Activated T-cell treated with anti-CD3 and anti-CD28 coated beads for 48 hours (primary cell): Measurements from ENCODE around the gene GATA5.
"Not testable (repeated sequence)": the region's sequence is repeated elsewhere in the genome, so short reads cannot be mapped to it uniquely, and the experiment has no call there.

Experiments
- DNase-seq: peaks from one replicate; pipeline ENCODE4 v3.0.0-alpha.2; 2020; ENCODE audit warnings: low read depth

Gene GATA5

DNA sequence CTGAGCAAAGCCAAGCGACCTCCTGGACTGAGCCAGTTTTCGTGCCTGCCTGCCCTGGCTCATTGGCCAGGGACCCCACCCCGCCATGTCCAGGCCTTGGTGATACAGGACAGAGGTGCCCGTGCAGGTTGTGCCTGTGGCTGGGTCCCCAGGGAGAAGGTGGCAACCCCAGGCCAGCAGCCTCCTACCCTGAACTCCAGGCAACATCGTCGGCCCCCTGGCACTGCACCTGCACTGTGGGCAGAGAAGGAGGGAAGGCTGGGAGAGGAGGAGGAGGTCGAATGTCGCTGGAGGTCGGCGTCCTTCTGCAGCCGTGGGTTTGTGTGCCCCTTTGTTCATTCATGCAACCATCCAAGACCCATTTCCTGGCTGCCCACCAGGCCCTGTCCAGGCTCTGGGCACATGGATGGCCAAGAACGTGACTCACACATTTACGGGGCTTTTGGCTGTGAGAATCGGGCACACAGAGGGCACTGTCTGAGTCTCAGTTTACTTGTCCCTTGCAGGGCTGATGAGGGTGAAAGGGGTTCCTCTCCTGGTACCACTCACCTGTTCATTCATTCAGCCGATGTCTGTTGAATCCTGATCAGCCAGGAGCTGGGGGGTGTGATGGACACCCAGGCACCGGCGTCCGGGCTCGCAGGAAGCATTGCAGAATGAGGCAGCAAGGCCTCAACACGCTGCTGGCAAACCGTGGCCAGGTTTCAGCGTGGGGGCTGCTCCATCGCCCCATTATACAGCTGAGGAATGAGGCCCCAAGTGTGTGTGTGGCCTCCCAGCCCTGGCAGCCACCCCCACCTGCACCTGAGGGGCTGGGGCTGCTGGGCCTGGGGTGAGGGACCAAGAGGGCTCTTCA is 46.1 kb downstream of the GATA5 start:
- DNase-seq: no peak

DNA sequence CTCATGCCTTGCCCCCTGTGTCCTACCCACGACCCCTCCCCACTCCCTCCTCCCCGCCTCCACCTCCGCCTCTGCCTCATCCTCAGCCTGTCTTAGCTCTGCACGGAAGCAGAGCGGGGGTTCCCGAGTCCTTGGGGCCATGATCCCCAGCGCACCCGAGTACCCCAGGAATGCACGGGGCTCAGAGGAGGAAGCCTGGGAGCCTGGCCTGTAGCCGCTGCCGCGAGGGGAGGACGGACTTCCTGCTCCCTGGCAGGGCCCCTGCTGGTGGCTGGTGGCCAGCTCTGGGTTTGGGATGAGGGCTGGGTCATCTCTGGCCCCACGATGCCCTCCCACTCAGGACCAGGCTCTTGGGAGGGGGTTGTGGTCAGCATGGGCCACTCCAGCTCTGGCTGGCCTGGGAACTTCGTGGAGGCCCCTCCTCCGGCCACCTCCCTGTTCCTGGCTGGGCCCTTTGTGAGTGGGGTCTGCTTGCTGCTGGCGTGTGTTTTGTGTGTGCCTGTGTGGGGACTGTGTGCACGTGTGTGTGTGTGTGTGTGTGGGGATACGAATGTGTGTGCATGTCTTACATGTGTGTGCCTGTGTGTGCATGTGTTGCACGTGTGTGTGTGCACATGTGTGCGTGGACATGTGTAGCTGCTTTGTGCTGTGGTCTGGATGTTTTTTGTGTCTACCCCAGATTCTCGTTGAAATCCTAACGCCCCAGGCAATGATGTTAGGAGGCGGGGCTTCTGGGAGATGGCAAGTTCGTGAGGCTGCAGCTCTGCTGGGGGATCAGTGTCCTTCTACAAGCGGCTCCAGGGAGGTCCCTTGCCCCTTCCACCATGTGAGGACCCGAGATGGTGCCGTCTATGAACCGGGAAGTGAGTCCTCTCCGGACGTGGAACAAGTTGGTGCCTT is 47.1 kb downstream of the GATA5 start:
- DNase-seq: no peak

DNA sequence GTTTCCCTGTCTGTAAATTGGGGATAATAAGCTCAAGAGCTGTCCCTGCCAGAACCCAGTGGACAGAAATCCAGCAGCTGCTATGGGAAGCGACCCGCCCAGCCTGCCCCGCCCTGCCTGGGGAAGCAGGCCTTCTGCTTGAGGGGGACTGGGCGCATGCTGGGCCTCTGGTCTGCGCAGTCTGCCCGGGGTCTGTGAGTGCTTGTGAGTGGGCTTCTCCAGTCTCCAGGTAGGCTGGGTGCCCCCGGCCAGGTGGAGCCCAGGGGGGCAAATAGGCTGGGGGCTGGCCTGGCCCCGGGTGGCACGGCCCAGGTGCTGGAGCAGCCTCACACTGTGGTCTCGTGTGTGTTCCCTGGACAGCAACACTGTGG is 47.8 kb downstream of the GATA5 start:
- no peak for DNase-seq

DNA sequence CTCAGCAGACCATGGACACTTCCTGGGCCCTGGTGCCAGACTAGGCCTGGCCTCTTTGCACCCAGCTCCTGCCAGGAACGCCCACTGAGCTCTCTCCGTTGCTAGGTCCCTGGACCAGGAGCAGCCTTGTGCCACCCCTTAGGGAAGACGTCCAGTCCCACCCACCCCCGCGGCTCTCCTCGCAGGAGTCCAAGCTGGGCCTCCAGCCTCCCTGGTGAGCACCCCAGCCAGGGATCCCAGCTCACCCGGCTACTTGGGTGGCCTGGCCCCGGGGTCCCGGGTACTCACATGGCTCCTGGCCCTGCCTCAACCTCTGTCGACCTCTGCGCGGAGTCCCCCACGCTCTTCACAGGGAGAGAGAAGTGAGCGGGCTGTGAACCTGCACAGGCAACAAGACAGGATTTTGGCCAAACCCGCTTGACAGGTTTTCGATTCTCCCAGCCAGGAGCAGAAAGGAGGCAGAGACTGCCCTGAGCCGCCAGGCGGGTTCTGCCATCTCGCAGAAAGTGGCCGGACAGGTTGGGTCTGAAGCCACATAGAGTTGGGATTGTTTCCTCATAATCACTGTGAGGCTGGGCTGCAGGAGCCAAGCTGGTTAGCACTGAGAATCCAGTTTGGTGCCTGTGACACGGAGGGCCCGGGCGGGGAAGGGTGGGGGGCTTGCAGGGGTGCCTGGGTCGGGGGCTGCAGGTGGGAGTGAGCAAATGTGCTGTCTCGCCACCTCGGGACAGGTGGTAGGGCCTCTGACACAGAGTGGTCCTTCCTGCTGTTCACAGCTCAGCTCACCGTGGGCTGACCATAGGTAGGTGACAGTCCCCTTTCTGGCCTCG is 48.4 kb downstream of the GATA5 start, which contains the start of gene RBBP8NL:
RBBP8NL (minus strand) TSS at position 368 of the 830 bp plus-strand sequence. CDS start 7,892 bp downstream, outside the sequence.
- DNase-seq: no peak

DNA sequence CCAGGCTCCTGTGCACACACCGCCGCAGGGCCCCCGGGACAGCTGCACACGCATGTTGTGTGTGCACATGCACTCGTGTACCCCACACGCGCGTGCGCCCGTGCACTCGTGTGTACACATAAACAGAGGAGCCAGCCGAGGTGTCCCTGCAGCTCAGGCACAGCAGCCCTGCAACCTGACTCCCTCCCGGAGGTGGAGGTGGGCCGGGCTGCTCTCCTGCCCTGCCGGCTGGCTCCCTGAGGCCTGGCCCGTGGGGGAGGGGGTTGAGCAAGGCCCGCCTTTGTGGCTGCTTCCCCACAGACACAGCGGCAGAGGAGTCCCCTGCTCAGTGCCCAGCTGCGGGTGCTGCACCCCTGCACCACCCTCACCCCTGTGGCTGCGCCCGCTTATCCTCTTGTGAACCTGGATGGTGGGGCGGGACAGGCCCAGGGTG is 49.1 kb downstream of the GATA5 start:
- no peak for DNase-seq

DNA sequence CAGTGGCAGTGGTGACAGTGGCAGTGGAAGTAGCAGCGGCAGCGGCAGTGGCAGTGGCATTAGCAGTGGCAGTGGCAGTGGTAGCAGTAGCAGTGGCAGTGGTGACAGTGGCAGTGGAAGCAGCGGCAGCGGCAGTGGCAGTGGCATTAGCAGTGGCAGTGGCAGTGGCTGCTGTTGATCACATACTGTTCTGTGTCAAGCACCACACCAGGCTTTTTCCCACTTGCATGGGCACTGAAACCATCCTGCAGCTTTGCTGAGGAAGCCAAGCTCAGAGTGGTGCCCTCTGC is 49.8 kb downstream of the GATA5 start:
- DNase-seq: not testable (repeated sequence)

DNA sequence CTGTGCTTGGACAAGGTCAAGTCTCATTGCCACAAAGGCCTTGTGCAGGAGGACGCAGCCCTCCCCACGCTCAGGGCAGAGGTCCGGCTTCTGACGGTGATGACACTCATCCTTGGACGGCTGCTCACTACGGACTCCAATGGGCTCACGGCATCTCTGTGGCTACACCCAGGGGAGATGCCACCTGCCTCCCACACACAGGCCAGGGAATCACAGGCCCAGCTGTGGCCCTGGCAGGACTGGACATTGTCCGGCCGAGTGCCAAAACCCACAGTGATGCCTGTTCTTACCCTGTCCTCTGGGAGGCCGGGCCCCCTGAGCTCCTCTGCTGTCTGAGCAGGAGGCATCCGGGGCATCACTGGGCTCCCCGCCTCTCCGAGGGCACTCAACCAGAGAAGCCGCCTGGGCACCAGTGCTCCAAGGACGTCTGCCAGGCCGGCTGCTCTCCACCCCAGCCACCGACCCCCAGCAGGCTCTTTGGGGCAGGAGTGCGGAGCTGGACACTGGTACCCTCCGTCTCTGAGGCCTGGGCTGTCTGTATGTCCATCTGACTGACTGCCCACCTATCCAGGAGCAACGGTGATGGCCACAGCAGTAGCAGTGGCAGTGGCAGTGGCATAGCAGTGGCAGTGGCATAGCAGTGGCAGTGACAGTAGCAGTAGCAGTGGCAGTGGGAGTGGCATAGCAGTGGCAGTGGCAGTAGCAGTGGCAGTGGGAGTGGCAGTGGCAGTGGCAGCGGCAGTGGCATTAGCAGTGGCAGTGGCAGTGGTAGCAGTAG is 50.3 kb downstream of the GATA5 start:
- no peak for DNase-seq

DNA sequence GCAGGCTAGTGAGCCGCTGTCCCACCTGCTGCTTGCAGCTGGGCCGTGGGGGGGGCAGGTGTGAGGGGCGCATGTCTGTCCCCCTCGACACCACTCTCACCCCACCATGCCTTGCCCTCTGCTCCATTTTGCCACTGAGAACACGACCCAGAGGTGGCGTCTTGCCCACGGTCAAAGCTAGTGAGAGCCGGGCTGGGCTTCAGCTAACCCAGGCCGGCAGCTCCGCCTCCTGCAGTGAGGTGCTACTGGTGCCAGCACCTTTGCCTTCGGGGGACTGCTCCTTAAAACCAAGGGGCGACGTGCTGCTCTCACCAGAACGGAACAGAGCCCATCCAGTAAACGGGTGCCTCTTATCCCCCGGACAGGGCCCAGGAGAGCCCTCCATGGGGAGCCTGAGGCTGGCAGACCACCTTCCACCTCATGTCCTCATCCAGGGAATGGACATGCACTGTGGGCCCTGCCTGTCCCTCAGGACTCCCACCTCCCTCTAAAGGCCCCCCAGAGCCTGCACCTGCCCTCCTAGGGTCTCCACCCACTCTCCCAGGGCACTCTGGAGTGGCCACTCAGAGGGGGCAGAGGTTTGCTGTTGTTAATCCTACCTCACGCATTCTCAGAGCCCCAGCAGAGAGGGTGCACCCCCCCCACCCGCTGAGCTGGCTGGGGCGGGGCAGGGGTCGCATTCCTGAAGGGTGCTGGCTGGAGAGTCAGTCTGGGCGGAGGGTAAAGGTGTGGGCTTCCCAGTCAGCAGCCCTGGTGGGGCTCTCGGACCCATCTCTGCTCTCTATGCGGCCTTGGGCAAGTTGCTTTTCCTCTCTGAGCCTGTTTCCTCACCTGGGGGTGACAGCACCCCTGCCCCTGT is 51.3 kb downstream of the GATA5 start:
- no peak for DNase-seq

DNA sequence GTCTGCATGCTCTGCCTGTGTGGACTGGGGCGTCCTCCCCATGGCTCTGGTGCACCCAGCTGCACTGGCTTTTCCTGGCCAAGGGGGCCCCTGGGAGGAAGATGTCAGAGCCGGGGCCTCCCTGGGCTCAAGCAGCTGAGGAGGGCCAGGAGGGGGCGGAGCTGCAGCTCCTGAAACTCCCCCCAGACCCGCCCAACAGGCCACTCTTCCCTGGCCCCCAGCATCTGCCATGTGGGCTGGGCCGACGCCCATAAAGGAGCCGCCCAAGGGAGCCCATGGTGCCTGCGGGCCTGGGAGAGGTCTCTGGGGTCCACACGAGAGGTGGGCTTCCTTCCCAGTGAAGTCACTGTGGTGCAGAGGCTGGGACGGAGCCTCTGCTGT is 52.5 kb downstream of the GATA5 start:
- no peak for DNase-seq

DNA sequence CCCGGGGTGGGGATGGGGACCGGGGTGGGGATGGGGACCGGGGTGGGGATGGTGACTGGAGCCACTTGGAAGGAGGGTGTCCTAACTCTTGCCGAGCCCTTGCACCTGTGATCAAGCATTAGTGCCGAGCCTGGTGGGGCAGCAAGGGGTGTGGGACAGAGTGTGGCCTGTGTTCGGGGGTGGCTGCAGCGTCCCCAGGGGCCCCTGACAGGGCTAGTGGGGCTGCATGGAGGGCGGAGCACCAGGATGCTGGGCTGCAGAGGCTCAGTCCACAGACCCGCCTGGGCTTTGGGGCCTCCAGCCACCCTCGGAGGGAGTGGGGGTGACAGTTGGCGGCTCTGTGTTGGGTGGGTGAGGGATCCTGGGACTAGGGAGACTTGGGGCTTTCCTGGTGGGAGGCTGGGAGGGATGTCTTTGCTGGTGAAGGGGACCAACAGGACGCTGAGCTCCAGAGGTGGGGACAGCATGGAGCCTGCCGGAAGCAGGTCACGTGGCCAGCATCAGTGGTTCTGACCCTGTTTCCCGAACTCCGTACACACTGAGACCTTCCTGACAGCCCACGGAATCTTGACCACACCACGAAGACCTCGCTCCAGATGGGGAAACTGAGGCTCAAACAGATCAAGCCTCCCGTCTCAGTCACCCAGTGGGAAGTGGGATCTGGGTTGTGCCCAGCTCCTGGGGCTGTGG is 53.0 kb downstream of the GATA5 start:
- DNase-seq: no peak

DNA sequence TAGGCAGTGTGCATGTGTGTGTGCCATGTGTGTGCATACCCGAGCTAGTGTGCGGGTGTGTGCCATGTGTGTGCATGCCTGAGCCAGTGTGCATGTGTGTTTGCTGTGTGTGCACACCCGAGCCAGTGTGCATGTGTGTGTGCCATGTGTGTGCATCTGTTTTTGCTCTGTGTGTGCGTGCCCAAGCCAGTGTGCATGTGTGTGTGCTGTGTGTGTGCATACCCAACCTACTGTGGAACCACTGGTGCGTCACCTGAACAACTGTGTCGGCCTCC is 54.1 kb downstream of the GATA5 start:
- no peak for DNase-seq

DNA sequence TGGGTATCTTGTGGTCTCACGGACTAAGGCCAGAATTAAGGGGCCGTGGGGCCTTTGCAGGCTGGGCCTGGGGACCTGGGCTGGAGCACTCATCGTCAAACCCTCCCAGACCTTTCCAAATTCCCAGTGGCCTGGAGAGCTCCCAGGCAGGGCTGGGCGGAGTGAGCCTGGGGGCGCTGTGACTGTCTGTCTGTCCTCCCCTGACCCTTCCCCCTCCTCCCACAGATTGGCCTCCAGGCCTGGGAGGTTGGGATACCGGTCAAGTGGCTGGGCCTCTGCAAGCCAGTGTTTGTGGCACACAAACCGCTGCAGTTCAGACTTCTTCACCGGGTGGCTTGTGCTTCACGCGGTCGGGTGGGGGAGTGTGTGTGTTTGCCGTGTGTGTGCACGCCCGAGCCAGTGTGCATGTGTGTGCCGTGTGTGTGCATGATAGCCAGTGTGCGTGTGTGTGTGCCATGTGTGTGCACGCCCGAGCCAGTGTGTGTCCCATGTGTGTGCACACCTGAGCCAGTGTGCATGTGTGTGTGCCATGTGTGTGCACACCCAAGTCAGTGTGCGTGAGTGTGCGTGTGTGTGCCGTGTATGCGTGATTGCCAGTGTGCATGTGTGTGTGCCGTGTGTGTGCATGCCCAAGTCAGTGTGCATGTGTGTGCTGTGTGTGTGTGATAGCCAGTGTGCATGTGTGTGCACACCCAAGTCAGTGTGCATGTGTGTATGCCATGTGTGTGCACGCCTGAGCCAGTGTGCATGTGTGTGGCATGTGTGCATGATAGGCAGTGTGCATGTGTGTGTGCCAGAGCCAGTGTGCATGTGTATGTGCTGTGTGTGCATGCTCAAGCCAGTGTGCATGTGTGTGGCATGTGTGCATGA is 54.7 kb downstream of the GATA5 start:
- DNase-seq: no peak

DNA sequence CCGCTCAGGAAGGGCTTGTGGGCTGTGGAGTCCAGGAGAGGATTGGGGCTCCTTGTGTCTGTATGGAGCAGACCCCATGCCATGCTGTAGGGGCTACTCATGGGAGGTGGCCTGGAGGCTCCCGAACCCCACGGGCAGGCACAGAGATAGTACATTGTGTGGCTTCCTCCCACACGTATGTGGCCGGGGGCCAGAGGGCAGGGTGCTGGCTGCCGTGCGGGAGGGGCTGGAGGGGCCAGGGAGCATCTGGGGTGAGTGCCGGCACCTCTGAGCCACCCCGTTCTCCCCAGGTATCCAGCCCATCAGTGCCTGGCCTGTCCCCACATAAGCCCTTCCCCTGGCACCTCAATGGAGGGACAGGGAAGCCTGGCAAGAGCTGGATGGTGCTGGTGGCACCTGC is 56.0 kb downstream of the GATA5 start:
- DNase-seq: no peak

DNA sequence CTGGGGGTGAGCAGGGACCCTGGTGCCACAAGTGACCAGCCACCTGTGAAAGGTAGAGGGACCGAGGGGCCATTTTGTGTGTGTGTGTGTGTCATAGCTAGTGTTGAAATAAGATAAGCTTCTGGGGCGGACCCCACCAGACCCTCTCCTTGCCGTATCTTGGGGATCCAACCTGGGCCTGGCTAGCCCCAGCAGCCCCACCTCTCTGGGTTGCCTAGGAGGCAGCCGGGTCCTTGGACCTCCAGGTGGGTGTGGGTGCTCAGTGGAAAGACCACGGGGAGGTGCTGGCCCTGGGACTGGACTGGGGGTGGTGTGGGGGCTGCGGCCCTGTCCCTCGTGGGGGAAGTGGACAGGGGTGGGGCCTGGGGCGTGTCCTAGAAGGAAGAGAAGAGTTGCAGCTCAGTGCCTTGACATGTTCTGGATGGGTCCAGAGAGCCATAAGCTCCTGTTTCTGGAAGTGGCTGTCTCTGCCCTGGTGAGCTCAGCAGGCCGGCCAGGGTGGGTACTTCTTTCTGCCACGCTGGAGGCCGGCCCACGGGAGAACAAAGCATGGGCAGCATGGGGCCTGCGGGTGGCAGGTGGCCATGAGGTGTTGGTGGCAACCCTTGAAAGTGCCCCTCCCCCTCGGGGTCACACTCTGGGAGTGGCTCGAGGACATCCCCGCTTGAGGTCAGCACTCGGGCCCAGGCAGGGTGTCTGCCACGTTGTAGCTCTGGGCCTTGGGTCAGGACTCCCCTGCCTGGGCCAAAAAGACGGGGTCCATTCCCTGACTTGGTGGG is 56.9 kb downstream of the GATA5 start:
- no peak for DNase-seq

DNA sequence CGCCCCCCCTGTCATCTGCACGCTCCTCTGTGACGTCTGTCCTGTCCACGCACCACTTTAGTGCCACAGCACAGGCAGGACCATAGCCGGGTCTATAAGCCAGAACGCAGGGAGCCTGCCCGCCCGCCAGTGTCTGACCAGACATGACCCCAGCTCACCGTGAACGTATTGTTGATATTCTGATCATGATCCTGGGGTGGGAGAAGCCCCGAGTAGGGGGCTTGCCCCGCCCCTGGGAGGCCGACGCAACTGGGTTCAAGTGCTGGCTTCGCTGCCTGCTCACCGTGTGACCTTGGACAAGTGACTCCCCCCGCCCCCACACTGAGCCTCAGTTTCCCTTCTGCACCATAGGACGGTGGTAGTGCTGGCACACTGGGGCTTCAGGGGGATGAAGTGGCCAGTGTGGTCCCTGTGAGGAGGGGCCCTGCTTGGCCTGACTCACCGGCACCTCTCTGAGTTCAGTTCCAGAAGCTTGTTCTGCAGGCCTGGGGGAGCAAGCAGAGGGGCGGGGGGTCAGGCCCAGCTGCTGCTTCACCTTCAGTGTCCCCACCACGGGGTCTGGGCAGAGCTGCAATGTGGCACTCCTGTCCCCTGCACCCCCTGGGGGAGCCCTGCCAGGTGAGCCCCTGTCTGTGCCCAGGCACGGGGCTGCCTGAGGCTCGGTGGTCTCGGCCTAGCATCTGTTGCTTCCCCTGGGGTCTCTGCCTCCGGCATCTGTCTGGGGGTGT is 57.6 kb downstream of the GATA5 start:
- no peak for DNase-seq

DNA sequence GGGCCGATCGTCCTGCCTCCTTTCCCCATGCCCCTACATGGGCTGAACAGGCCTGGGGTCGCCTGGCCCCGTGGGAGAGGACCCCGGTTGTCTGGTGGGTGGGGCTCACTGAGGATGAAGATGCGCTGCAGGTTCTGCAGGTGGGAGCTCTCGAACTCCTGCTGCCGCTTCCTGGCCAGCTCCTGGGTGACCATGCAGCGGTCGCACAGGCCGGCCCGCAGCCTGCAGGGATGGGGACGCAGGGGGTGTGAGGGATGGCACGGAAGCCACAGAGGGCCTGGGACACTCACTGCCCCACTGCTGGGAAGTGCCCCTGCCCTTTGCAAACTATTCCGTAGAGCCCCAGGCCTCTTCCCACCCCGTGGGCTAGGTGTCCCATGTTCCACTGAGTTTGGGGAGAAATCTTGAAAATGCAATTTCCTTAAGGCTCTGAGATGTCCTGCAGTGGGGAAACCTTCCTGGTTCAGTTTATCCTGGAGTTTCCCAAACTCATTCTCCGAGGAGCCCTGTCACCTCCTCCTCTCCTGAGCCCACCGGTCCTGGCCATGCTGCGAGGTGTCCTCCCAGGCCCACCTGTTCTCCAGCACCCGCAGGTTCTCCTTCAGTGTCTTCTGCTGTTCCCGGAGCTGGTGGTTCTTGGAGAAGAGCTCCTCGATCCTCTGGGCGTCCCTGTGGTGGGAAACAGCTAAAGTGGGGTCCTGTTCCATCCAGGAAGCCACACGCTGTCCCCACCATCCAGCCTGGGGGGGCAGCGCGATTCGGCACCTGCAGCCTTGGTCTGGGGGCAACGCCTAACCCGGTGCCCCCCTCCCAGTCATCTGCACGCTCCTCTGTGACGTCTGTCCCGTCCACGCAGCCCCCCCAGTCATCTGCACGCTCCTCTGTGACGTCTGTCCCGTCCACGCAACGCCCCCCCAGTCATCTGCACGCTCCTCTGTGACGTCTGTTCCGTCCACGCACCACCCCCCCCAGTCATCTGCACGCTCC is 58.9 kb downstream of the GATA5 start:
- DNase-seq: no peak
